WI38 (cell line): ENCODE measurements around the gene ST3GAL4.

Experiments
- H3K4me3 ChIP-seq: 2 replicates; pipeline ENCODE4 v1.5.1; 2011; ENCODE audit warnings: low read depth, mild to moderate bottlenecking, control low read depth, low read length
- CTCF ChIP-seq: IDR thresholded peaks from 2 replicates; pipeline ENCODE4 v1.5.1; 2012; ENCODE audit warnings: low read depth, mild to moderate bottlenecking, control low read depth, low read length

Gene ST3GAL4

GRCh38 chr11:126311401-126312291 lies 43.8 kb upstream of the ST3GAL4 start:
- H3K4me3 ChIP-seq, result no peak overlapping the region
- TF ChIP-seq CTCF, result no peak

GRCh38 chr11:126312961-126313360 lies 42.5 kb upstream of the ST3GAL4 start:
- TF ChIP-seq CTCF, result no peak
- H3K4me3 ChIP-seq, result no peak overlapping the region

GRCh38 chr11:126313826-126314225 lies 41.7 kb upstream of the ST3GAL4 start:
- no peak for TF ChIP-seq CTCF
- no peak overlapping the region for H3K4me3 ChIP-seq

GRCh38 chr11:126317432-126317755 lies 38.1 kb upstream of the ST3GAL4 start:
- TF ChIP-seq CTCF, result no peak

DNA sequence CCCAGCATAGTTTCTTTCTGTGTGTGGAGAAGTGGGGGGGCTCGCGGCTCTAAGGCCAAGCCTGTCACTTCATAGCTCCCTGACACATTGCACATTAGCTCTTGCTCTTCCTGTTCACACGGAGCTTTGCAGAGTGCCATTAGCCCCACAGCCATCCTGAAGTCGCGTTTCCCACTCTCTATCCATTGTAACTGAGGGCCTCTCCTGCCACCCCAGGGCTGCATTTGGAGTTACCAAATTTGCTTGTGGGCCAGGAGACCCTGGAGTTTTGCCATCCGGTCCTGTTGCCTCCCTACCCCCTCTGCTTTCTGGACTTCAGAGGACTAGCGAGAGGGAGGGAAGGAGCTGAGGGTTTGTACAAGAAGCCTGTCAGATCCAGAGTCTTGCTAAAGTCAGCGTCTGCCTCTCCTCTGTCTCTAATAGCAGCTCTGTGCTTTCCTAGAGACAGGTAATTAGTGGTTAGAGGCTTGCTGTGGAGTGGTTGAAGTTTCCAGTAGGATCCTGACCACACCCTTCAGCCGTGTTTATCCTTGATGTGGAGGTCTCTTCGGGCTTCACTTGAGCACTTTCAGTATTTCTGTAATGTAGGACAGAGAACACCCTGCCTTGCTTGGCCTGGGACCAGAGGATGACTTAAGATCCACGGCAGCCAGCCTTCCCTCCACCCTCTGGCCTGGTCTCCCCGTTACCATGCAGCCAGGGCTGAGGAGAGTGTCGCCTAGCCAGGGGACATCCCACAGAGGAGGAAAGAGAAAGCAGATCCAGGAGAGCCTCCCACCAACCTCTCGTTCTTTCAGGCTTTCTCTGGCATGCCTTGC lies 37.5 kb upstream of the ST3GAL4 start:
- no peak for TF ChIP-seq CTCF
- peak overlapping the region; percentile 29 for H3K4me3 ChIP-seq

More at GRCh38 chr11:126317432-126317755, 38.1 kb upstream of the ST3GAL4 start:
- no peak overlapping the region; the same call in 1 of the 2 replicates for H3K4me3 ChIP-seq

DNA sequence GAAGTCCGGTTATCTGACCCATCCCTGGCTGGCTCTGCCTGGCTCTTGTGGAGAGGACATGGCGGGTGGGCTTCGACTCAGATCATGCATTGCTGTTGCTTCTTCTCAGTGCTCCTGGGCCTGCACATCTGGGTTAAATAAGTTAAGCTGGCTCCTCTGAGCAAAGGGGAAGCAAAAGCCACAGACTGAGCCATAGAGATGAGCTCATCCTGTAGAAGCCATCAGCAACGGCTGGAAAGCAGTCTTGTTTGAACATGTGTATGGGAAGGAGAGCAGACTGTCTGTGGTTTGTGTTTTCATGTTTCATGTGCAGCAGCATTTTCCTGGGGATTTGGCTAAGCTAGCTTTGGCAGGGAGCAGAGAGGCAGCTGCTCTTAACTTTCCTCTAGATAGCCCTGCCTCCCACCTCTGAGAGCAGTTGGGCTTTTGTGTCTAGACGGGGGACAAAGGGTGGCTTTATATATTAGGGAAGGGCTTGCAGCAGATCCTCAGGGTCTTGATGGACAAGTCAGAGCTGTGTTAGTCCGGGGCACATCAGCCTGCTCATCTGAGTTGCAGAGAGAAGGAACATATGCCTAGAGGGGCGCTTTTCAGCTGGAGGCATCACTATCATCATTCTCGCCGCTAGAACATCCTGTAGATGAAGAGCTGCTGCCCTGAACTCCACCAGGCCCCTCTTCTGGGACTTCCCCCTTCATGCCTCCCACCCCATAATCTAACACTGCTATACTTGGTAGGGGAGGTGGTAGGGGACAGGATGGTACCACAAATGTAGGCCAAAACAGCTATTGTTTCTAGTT lies 36.7 kb upstream of the ST3GAL4 start:
- H3K4me3 ChIP-seq, result peak overlapping the region; percentile 29
- TF ChIP-seq CTCF, result no peak

DNA sequence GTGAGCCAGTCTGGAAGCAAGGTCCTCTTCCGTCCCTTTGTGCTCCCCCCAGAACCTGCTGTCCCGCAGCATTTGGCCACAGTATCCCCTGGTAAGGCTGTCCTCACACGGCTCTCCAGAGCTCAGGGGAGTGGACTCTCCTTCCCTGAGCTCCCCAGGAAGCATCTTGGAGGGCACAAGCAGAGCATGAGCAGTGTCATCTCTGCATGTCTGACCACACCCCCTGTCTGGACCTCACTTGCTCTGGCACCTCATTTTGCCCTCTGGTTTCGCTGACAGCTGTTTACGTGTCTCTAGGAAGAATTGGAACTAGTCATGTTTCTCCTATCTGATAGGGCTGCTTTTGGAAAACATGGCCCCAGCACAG lies 36.1 kb upstream of the ST3GAL4 start:
- no peak for TF ChIP-seq CTCF
- H3K4me3 ChIP-seq, result no peak overlapping the region
